GM19035 (cell line): ENCODE results near the gene MYCL.
A peak's percentile ranks its signal among the peaks of the same experiment; 100 is the strongest.

Source experiments
- ATAC-seq: cut with Tn5 transposase; IDR thresholded peaks from one replicate; pipeline ENCODE4 v1.9.1; 2021; ENCODE audit not compliant: unreplicated experiment

MYCL gene

GRCh38 chr1:39901714-39902459 lies at the start of gene MYCL:
Gene MYCL (minus strand): TSS chr1:39901917. CDS start chr1:39901434, 483 bp downstream.
- ATAC-seq, result peak; percentile 71

GRCh38 chr1:39949891-39950290 lies 48.2 kb upstream of the MYCL start:
- ATAC-seq, result no peak

- no peak for ATAC-seq
Measured at GRCh38 chr1:39947260-39947659, 45.5 kb upstream of the MYCL start.

- no peak for ATAC-seq
Measured at GRCh38 chr1:39946216-39946615, 44.5 kb upstream of the MYCL start.

GRCh38 chr1:39944410-39945112 lies 42.8 kb upstream of the MYCL start:
- no peak for ATAC-seq

- ATAC-seq, result no peak
Measured at GRCh38 chr1:39943471-39944290, 42.0 kb upstream of the MYCL start.

- ATAC-seq, result no peak
Measured at GRCh38 chr1:39940980-39941871, 39.5 kb upstream of the MYCL start.

GRCh38 chr1:39940253-39940652 lies 38.5 kb upstream of the MYCL start:
- ATAC-seq, result no peak

GRCh38 chr1:39938856-39939255 lies 37.1 kb upstream of the MYCL start:
- ATAC-seq, result no peak

GRCh38 chr1:39936724-39937491 lies 35.2 kb upstream of the MYCL start:
- no peak for ATAC-seq

- no peak for ATAC-seq
Measured at GRCh38 chr1:39933956-39934941, 32.5 kb upstream of the MYCL start.

GRCh38 chr1:39928809-39929587 lies 27.3 kb upstream of the MYCL start:
- no peak for ATAC-seq

- no peak for ATAC-seq
Measured at GRCh38 chr1:39927538-39927937, 25.8 kb upstream of the MYCL start.

GRCh38 chr1:39926820-39927219 lies 25.1 kb upstream of the MYCL start:
- no peak for ATAC-seq

- ATAC-seq, result no peak
Measured at GRCh38 chr1:39926343-39926793, 24.7 kb upstream of the MYCL start.

- no peak for ATAC-seq
Measured at GRCh38 chr1:39925721-39926342, 24.1 kb upstream of the MYCL start.

GRCh38 chr1:39922251-39922688 lies 20.6 kb upstream of the MYCL start:
- no peak for ATAC-seq
